Measurements from ENCODE around the gene HOOK1. TPM values are rescaled to one million over a fixed set of nuclear protein-coding genes. Genes with fewer than 3 reads are reported as not detected.
"Not testable (repeated sequence)": the region's sequence is repeated elsewhere in the genome, so short reads cannot be mapped to it uniquely, and the experiment has no call there.

HOOK1 gene
- total RNA-seq, 2 donors from 2014 or later = 3.9 to 6.1 TPM

DNA sequence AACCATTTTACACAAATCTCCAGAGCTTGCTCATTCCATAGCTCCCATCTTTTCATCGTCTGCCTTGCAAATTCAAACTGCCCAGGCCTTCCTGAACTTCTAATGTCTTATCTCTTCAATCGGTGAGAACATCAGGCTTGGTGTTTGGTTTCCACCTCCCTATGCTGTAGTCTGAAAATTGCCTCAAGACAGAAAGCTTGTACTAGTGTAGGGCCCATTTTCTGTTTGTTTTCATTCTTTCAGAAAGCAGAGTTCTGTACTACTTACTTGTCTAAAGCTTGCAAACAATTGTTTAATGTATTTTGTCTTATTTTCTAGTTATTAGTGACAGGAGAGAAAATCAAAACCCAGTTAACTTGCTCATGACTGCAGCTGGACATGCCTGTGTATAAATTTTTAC lies 16.8 kb downstream of the HOOK1 start:
- DNase-seq (ENCODE audit: low spot score) = no peak
- Histone ChIP-seq H3K36me3 (no peaks in the 10 kb centered on the region), H3K27me3 (no peaks in the 10 kb centered on the region), H3K4me3 (no peak overlapping the region), H3K9me3 (no peaks in the 10 kb centered on the region), H3K4me1 (no peaks in the 10 kb centered on the region), H3K27ac (no peak overlapping the region)
- TF ChIP-seq CTCF (IDR thresholded peaks at IDR 0.05) = no peak

DNA sequence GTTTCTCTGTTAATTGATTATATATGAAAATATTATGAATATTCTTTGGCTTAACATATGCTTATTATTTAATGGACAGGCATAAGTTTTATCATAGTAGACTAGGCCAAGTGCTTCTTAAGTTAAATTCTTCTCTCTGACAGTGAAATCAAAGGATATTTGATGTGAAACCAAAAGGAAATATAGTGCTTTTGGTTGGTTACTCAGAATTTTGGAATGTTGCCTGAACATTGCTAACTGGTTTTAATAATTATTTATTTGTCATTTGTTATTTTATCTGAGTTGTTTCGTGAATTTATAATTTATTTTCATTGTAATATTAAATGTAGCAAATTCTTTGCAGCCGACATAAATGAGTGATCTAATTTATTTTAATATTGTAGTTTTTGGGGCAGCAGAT lies 18.3 kb downstream of the HOOK1 start:
- H3K4me1 ChIP-seq = no peaks in the 10 kb centered on the region

DNA sequence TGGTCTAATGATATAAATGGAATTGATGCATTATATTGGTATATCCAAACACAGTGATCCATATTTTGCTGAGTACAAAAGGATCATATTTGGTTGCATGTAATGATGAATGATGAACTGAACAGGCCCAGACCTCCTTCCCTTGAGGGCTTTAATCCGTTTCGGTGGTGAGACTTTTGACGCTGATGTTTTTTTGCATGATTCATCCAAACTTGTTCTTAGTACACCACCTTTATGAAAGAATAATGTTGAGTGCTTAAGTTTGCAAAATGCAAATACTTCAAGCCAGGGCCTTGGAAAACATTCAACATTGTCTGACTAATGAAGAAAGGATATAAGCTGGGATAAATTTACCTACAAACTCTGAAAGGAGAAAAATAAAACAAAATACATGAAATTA lies 19.2 kb downstream of the HOOK1 start:
- Histone ChIP-seq H3K4me1 (no peaks in the 10 kb centered on the region), H3K9me3 (no peaks in the 10 kb centered on the region), H3K4me3 (no peak overlapping the region), H3K27ac (no peak overlapping the region), H3K36me3 (no peaks in the 10 kb centered on the region), H3K27me3 (no peaks in the 10 kb centered on the region)
- no peak for TF ChIP-seq CTCF (IDR thresholded peaks at IDR 0.05)
- no peak for DNase-seq (ENCODE audit: low spot score)

More for the DNA sequence above, 18.3 kb downstream of the HOOK1 start:
- H3K27me3 ChIP-seq = no peaks in the 10 kb centered on the region
- no peak overlapping the region for H3K4me3 ChIP-seq
- DNase-seq (ENCODE audit: low spot score) = no peak
- H3K36me3 ChIP-seq = no peaks in the 10 kb centered on the region
- no peaks in the 10 kb centered on the region for H3K9me3 ChIP-seq
- no peak overlapping the region for H3K27ac ChIP-seq
- TF ChIP-seq CTCF (IDR thresholded peaks at IDR 0.05) = no peak

DNA sequence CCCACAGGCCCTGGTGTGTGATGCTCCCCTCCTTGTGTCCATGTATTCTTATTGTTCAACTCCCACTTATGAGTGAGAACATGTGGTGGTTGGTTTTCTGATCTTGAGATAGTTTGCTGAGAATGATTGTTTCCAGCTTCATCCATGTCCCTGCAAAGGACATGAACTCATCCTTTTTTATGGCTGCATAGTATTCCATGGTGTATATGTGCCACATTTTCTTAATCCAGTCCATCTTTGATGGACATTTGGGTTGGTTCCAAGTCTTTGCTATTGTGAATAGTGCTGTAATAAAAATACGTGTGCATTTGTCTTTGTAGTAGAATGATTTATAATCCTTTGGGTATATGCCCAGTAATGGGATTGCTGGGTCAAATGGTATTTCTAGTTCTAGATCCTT lies 23.1 kb downstream of the HOOK1 start:
- H3K4me3 ChIP-seq; H3K27me3 ChIP-seq; H3K27ac ChIP-seq; DNase-seq (ENCODE audit: low spot score); H3K4me1 ChIP-seq; H3K36me3 ChIP-seq; H3K9me3 ChIP-seq: not testable (repeated sequence)

DNA sequence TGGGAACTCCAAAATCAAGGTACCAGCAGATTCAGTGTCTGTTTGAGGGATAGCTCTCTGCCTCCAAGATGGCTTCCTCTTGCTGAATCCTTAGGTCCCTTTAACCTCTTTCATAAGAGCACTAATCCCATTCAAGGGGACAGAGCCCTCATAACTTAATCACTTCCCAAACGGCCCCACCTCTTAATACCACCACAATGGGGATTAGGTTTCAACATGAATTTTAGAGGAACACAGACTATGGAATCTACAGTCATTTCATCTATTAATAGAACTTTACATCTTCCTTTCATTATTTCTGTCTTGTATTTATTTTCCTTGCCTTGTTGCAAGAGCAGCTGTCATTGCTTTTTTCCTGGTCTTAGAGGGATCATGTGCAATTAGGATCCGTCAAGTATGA lies 30.3 kb downstream of the HOOK1 start:
- TF ChIP-seq CTCF (IDR thresholded peaks at IDR 0.05) = no peak
- Histone ChIP-seq H3K4me1 (no peaks in the 10 kb centered on the region), H3K9me3 (no peaks in the 10 kb centered on the region), H3K4me3 (no peak overlapping the region), H3K27me3 (no peaks in the 10 kb centered on the region), H3K27ac (no peak overlapping the region), H3K36me3 (no peaks in the 10 kb centered on the region)
- DNase-seq (ENCODE audit: low spot score) = no peak

DNA sequence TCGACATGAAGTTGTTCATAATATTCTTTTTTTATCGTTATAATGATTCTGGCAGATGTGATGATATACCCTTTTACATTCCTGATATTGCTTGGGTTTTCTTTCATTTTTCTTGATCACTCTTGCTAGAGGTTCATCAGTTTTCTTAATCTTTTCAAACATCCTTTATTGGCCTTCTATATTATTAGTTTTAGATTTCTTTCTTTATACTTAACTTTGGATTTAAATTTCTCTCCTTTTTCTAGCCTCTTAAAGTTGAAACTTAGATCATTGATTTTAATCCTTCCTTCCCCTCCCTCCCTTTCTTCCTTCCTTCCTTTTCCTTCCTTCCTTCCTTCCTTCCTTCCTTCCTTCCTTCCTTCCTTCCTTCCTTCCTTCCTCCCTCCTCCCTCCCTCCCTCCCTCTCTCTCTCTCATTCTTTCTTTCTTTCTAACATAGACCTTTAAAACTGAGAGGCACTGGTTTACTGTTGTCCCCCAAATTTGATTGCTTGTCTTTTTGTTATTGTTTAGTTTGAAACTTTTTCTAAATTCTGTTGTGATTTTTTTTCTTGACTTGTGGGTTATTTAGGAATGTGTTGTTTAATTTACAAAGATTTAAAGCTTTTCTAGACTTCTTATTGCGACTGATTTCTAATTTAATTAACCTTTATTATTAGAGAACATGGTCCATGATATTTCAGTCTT lies 31.6 kb downstream of the HOOK1 start:
- no peaks in the 10 kb centered on the region for H3K36me3 ChIP-seq
- H3K9me3 ChIP-seq = peaks cover 0 to 3% of the 10 kb centered on the region in 2 donors
- no peak overlapping the region for H3K4me3 ChIP-seq
- no peak for DNase-seq (ENCODE audit: low spot score)
- no peak overlapping the region for H3K27ac ChIP-seq
- no peaks in the 10 kb centered on the region for H3K4me1 ChIP-seq
- no peaks in the 10 kb centered on the region for H3K27me3 ChIP-seq
- no peak for TF ChIP-seq CTCF (IDR thresholded peaks at IDR 0.05)

Measured in right atrium auricular region (tissue), 2 donors.